GM06990 (cell line): ENCODE measurements around the gene TTLL3.

Source experiments
- DNase-seq: peaks from one replicate; pipeline ENCODE4 v3.0.0-alpha.2; 2011; ENCODE audit not compliant: insufficient read length; ENCODE audit errors: extremely low read depth
- H3K27me3 ChIP-seq: replicated peaks from 2 replicates; pipeline ENCODE4 v1.6.0; 2011; ENCODE audit warnings: low read length; ENCODE audit not compliant: control insufficient read depth, insufficient read depth
- H3K36me3 ChIP-seq: 2 replicates; pipeline ENCODE4 v1.5.1; 2011; ENCODE audit warnings: low read length; ENCODE audit not compliant: control insufficient read depth, insufficient read depth
- H3K4me3 ChIP-seq: replicated peaks from 2 replicates; pipeline ENCODE4 v1.5.1; 2011; ENCODE audit warnings: low read depth, mild to moderate bottlenecking, control low read depth, low read length
- TF ChIP-seq, protein P1 (sequence below): IDR thresholded peaks from 2 replicates; pipeline ENCODE4 v1.5.1; 2011; ENCODE audit warnings: low read length, control low read depth, mild to moderate bottlenecking, inconsistent platforms; ENCODE audit not compliant: insufficient read depth, poor library complexity, severe bottlenecking

The TTLL3 gene

GRCh38 chr3:9797196-9797945, 12.7 kb upstream of the TTLL3 start:
- Histone ChIP-seq H3K36me3 (peaks cover 29% of the 10 kb centered on the region), H3K27me3 (no peaks in the 10 kb centered on the region), H3K4me3 (no peak overlapping the region)
- no peak for DNase-seq
- TF ChIP-seq, protein P1, sequence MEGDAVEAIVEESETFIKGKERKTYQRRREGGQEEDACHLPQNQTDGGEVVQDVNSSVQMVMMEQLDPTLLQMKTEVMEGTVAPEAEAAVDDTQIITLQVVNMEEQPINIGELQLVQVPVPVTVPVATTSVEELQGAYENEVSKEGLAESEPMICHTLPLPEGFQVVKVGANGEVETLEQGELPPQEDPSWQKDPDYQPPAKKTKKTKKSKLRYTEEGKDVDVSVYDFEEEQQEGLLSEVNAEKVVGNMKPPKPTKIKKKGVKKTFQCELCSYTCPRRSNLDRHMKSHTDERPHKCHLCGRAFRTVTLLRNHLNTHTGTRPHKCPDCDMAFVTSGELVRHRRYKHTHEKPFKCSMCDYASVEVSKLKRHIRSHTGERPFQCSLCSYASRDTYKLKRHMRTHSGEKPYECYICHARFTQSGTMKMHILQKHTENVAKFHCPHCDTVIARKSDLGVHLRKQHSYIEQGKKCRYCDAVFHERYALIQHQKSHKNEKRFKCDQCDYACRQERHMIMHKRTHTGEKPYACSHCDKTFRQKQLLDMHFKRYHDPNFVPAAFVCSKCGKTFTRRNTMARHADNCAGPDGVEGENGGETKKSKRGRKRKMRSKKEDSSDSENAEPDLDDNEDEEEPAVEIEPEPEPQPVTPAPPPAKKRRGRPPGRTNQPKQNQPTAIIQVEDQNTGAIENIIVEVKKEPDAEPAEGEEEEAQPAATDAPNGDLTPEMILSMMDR, result no peak

GRCh38 chr3:9800529-9800928, 9.5 kb upstream of the TTLL3 start:
- TF ChIP-seq, protein P1, result peak; percentile 14
- no peak overlapping the region for H3K4me3 ChIP-seq
- H3K36me3 ChIP-seq, result peaks cover 49% of the 10 kb centered on the region
- H3K27me3 ChIP-seq, result no peaks in the 10 kb centered on the region
- DNase-seq, result no peak

DNA sequence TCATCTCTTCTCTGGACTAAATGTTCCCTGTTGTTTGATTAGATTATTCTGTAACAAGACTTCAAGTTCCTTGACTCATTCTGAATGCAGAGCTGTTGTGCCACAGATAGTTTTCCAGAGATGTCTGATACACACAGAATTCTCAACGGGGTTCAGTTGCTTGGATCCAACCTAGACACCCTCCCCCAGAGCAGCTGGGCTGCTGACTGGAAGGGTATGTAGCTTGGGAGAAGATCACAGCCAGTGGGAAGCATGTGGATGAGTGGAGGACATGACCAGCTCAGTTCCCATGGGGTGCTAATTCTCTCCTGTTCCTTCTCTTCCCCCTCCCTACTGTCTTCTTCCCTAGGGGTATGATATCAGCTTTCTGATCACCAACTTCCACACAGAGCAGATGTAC, 6.6 kb upstream of the TTLL3 start:
- Histone ChIP-seq H3K4me3 (no peak overlapping the region), H3K36me3 (peaks cover 46% of the 10 kb centered on the region), H3K27me3 (no peaks in the 10 kb centered on the region)
- TF ChIP-seq, protein P1, result no peak
- no peak for DNase-seq

DNA sequence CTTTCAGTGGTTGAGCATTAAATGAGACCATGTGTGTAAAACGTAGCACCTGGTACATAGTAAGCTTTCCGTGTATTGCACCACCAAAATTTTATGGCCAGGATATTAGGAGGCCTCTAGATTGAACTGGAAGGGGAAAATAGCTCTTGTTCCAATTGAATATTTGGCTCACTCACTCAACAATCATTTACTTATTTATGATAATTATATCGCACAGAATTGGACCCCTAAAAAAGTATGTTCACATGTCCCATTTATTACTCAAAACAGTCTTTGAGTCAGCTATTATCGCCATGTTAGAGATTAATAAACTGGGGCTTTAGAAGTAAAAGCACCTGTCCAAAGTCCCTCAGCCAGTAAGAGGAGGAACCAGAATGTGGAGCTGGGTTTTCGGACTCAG, 5.1 kb upstream of the TTLL3 start:
- DNase-seq, result no peak
- TF ChIP-seq, protein P1, result no peak
- Histone ChIP-seq H3K27me3 (no peaks in the 10 kb centered on the region), H3K36me3 (peaks cover 42% of the 10 kb centered on the region), H3K4me3 (no peak overlapping the region)

DNA sequence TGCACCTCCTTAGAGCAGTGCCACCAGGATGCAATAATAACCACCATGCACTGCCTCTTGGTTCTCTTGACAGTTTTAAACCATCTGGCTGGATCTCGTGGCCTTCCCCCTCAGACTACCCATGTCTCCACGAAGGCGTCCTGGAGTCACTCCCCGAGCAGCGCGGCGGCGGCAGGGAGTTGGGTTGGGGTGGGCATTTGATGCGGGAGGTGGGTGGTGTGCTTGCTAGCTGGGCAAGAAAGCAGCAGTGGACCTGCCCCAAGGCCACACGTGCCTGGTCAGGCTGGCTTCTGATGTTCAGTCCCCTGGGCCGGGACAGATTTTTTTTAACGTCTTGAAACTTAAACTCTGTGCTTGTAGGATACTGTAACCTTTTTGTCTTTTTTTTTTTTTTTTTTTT, 3.9 kb upstream of the TTLL3 start:
- TF ChIP-seq, protein P1, result no peak
- DNase-seq, result no peak
- Histone ChIP-seq H3K4me3 (no peak overlapping the region), H3K27me3 (no peaks in the 10 kb centered on the region), H3K36me3 (peaks cover 38% of the 10 kb centered on the region)
